ENCODE measurements around the gene BAHCC1. TPM values are rescaled to one million over a fixed set of nuclear protein-coding genes. Genes with fewer than 3 reads are reported as not detected.

BAHCC1 gene
- polyA plus RNA-seq, 5 donors = 14.1 to 27.2 (median 20.0) TPM

DNA sequence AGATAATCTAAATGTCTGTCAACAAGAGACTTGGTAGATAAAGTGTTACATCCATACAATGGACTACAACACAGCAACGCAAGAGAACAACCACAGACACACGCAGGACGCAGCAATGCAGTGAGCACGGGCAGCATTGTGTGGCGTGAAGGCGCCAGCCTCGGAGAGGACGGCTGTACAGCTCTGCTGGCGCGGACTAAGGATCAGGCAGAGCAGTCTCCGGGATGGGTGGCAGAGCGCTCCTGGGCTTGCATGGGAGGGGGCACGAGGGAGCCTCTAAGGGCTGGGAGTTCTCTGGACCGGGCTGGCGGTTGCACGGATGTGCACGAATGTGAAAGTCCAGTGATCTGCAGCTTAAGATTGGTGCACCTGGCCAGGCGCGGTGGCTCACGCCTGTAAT, 82.9 kb downstream of the BAHCC1 start:
- no peak for DNase-seq

GRCh38 chr17:81479175-81480071, 84.2 kb downstream of the BAHCC1 start:
- no peak for DNase-seq

DNA sequence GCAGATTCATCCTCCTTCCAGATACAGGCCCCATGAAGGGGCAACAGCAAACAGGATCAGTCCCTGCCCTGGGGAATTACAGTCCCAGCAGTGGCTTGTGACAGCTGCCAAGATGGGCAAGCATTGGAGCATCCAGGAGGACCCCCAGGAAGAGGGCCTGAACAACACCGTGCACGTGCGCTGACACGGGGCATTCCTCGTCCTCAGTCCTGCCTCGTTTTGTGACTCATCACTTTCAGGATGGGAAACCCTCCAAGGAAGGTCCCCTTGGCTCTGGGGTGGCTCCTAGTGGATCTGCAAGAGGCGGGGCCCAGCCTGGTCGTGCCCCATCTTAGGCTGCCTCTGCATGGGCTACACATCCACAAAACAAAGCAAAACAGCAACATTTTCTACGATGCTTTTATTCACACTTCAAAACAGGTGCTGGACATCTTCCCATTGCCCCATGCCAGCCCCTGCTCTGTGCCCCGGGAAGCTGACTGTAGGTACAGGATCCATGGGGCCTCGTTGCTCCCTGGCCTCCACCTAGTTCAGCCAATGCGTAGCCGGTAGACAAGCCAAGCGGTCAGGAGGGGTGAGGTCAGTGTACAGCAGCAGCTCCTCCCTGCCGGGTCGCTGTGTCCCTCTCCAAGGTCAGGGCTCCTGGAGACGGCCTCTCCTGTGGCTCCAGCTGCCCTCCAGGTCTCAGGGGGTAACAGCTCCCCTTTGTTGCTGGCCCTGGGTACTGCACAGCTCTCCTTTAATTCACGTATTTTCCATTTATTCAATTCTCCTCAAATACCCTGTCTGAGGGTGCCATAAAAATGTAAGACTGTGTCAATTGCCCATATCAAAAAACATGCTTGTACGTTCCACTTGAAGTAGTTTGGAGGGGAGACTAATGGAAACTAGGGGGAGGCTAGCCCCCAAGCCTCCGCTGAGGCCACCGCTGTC, 85.1 kb downstream of the BAHCC1 start:
- no peak for DNase-seq

DNA sequence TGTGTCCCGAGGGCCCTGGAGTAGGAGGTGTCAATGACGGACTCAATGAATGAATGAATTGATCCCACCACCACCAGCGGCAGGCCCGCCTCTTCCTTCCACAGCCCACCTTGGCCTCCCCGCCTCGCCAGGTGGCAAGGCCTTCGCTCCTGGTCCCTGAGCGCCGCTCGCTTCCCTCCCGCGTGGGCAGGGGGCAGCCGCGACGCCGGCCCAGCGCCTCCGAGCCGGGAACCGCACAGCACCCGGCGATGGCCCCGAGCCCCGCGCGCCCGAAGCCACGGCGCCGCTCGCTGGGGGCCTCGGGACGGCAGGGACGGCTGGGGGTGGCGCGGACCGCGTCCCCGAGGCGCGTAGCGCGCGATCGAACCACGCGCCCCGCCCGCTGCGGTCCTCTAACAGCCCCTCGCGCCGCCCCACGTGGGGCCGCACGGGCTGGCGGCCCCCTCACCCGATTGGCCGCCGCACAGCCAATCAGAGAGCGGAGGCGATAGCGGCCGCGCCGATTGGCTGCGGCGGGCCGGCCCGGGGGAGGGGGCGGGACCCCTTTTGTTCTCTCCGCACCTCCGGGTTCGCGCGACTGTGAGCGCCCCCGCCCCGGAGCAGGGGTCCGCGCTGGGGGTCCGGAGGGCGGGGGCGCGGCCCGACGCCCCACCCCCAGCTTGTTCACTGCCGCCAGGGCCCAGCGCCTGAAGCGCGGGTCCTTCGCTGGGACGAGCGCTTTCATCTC, 86.0 kb downstream of the BAHCC1 start:
- peak; percentile 74 to 76 for DNase-seq

GRCh38 chr17:81481815-81482505, 86.7 kb downstream of the BAHCC1 start:
- no peak for DNase-seq

GRCh38 chr17:81482673-81483072, 87.4 kb downstream of the BAHCC1 start:
- no peak for DNase-seq

GRCh38 chr17:81483085-81483861, 88.0 kb downstream of the BAHCC1 start:
- DNase-seq = no peak

- no peak for DNase-seq
Measured at GRCh38 chr17:81483862-81484194, 88.6 kb downstream of the BAHCC1 start.

DNA sequence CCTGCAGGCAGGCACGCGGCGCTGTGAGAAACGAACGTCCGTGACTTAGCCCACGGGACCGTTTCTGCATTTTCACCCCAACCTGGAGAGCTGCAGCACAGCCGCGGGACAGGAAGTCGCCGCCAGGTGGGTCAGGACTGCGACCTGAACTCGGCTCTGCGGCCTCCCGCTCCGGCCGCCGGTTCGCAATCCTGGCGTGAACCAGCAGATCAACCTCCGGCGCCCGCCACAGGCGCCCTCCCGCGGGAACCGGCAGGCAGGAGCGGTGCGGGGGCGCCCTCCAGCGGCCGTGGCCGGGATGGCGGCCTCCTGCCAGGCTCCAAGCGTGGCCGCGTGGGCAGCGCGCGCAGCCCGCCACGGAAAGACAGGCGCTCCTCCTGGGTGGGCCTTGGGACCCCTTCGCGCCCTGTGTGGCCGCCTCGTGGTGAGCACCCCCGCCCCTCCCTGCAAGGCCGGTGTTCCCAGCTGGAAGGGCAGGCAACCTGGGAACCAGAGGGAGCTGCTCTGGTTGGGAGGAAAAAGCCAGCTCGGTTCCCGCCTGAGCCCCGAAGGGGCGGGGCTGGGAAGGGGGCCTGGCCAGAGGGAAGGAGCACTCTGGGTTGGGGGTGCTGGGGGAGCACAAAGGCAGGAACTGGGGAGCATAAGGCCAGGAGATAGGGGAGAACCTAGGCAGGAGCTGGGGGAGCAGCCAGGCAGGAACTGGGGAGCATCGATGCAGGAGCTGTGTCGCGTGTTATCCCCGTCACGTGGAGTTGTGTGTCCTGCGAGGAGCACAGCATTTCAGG, 89.1 kb downstream of the BAHCC1 start:
- peak; percentile 78 to 83 for DNase-seq

- DNase-seq = no peak
Measured at GRCh38 chr17:81486199-81486810, 91.0 kb downstream of the BAHCC1 start.

DNA sequence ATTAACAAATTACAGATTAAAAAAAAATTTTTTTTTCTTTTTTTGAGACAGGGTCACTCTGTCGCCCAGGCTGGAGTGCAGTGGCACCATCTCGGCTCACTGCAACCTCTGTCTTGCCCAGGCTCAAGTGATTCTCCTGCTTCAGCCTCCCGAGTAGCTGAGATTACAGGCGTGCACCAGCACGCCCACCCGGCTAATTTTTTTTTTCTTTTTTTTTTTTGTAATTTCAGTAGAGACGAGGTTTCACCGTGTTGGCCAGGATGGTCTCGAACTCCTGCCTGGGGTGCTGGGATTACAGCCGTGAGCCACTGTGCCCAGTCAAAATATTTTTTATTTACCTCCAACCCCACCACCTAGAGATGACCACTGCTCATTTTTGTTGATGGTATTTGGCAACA, 91.8 kb downstream of the BAHCC1 start:
- no peak for DNase-seq

GRCh38 chr17:81487487-81488275, 92.4 kb downstream of the BAHCC1 start:
- DNase-seq = peak; percentile 81 to 85

DNA sequence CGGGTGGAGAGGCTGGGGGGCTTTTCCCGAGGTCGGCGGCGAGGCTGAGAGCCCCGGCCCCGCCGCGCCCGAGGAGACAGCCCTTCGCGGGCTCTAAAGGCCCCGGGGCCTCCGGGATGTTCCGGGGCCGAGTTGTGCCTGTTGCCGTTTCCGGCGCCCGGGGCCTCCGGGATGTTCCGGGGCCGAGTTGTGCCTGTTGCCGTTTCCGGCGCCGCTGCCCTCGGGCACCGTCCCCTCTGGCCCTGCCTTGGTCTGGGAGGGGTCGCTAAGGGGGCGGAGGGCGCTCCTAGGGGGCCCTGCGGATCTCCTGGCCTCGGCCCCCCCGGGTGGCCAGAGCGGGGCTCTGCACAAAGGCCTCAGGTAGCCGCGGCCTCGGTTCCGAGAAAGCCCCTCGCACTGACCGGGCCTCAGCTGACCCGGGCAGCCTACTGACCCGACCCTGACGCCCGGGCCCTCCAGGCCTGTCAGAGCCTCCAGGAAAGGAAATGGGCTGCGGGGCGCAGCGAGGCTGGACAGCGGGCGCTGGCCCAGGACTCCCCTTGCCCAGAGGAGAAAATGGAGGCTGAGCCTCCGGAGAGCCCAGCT, 93.1 kb downstream of the BAHCC1 start:
- DNase-seq = no peak

DNA sequence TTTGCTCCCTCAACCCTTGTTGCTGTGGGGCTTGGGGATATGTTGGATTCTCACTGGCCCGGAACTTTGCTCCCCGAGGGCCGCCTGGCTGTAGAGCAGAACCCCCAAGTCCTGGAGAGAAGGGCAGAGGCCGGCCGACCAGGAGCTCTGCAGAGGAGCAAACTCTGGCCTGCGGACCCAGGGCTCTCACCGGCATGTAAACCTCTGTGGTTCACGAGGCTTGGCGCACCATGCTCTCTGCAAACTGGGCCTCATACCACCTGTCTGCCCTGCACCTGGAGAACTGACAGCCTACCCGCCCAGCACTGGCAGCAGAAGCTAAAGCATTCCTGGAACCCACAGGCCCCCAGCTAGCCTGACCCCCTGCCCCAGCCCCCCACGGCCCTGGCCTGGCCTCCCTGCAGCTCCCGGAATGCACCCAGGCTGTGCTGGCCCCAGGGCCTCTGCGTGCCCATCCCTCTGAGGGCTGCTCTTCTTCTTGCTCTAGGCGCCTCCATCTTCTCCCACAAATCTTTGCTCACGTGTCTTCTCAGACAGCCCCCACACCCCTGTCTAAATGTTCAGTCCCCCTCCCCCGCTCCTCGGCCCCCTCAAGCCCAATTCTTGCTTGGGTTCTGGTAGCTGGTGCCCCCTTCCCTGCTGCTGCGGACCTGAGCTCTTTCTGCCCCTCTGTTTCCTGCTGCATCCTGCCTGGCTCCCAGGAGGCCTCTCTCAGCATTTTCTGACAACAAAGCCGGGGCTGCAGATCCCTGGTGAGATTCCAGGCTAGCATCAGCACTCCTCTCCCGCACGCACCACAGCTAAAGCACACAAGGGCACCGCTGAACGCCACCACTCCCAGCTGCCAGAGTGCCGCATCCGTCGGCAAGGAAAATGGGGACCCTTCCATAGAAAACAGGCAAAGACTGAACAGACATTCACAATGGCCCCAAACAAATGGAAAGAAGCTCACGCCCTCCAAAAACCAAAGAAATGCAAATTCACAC, 94.0 kb downstream of the BAHCC1 start:
- no peak for DNase-seq

DNA sequence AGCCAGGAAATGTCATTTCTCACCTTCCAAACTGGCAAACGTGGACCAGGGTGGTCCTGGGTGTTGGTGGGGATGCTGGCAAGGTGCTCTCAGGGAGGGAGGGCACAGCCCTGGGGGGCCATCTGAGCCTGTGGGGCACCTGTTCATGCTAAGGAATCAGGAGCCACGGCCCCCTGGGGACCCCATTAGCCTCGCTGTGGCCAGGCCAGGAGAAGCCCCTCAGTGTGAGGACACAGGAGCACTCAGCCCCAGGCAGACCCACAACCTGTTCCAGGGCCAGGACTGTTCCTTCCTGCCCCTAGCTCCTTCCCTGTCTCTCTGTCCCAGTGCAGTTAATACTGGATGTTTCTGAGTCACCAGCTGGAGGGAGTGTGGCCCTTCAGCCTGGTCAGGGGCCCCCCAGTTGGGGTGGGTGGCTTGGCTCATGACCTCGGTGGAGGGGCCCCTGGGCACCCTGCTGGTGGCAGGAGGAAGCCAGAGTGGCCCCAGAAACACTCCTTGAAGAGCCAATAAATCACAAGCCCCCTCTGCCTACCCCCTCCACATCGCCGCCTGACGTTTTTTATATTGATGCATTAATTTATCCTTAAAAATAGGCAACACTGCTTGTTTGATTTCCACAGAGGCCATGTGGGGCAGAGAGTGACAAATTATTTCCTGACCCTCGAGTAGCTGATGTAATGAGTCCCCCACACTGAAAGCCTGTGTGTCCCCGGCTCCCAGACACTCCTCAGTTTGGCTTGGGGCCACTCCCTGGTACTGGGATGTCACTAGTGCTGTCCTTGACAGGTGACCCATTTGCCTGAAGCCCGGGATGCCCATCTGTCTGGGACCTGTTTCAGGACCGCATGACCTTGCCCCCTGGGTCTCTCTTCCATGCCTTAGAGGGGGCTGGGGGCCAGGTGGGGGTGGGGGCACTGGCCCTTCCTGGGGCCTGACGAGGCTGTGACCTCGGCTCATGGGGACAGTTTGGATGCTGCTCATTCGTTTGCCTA, 95.0 kb downstream of the BAHCC1 start:
- no peak for DNase-seq

All from right lung (tissue), 5 donors.